Measurements from ENCODE around the gene SLC49A3. TPM values are rescaled to one million over a fixed set of nuclear protein-coding genes. Genes with fewer than 3 reads are reported as not detected.

The SLC49A3 gene
- total RNA-seq, 1 experiment from 2014 or later = not detected

- TF ChIP-seq EZH2phosphoT487 (IDR thresholded peaks at IDR 0.05; ENCODE audit: borderline replicate concordance, low read length) = no peak
- Histone ChIP-seq H3K27ac (ENCODE audit: low read length) (no peak overlapping the region), H3K4me2 (ENCODE audit: low read length) (no peak overlapping the region), H3K9me2 (replicated peaks; ENCODE audit: low read length) (no peaks in the 10 kb centered on the region), H3K4me1 (ENCODE audit: insufficient read depth, low read length) (no peaks in the 10 kb centered on the region), H3K27me3 (ENCODE audit: low read length) (no peaks in the 10 kb centered on the region), H3K9me3 (ENCODE audit: low read length) (no peaks in the 10 kb centered on the region), H3F3A (ENCODE audit: low read length, unreplicated experiment) (no peaks in the 10 kb centered on the region), H3K79me2 (ENCODE audit: low read length) (no peaks in the 10 kb centered on the region), H3K9ac (ENCODE audit: low read length) (no peak overlapping the region), H2AFZ (ENCODE audit: low read length) (no peak overlapping the region), H3K4me3 (ENCODE audit: low read length) (no peak overlapping the region), H3K36me3 (ENCODE audit: low read depth, low read length) (no peaks in the 10 kb centered on the region), H4K20me1 (ENCODE audit: low read length) (no peaks in the 10 kb centered on the region)
- POLR2A ChIA-PET (ENCODE audit: unreplicated experiment) = no interaction called here
- intact Hi-C loops (cut with micrococcal nuclease) = no loop called here
- ATAC-seq (no peak), DNase-seq (no peak)
- BruUV-seq (replicated peaks) = no TSS peak
- CTCF ChIA-PET = no interaction called here
Observed at GRCh38 chr4:657834-658667, 30.9 kb downstream of the SLC49A3 start.

GRCh38 chr4:657338-657833 lies 31.6 kb downstream of the SLC49A3 start:
- Histone ChIP-seq H3K4me1 (ENCODE audit: insufficient read depth, low read length) (no peaks in the 10 kb centered on the region), H3K9me3 (ENCODE audit: low read length) (no peaks in the 10 kb centered on the region), H3K4me2 (ENCODE audit: low read length) (no peak overlapping the region), H3F3A (ENCODE audit: low read length, unreplicated experiment) (no peaks in the 10 kb centered on the region), H3K36me3 (ENCODE audit: low read depth, low read length) (no peaks in the 10 kb centered on the region), H3K27ac (ENCODE audit: low read length) (no peak overlapping the region), H4K20me1 (ENCODE audit: low read length) (no peaks in the 10 kb centered on the region), H3K27me3 (ENCODE audit: low read length) (no peaks in the 10 kb centered on the region), H3K79me2 (ENCODE audit: low read length) (no peaks in the 10 kb centered on the region), H3K4me3 (ENCODE audit: low read length) (no peak overlapping the region), H3K9ac (ENCODE audit: low read length) (no peak overlapping the region), H3K9me2 (replicated peaks; ENCODE audit: low read length) (no peaks in the 10 kb centered on the region), H2AFZ (ENCODE audit: low read length) (no peak overlapping the region)
- TF ChIP-seq CTCF (conservative IDR thresholded peaks at IDR 0.05; ENCODE audit: low read depth, low read length) (no peak), EZH2phosphoT487 (IDR thresholded peaks at IDR 0.05; ENCODE audit: borderline replicate concordance, low read length) (no peak), EZH2 (IDR thresholded peaks at IDR 0.05; ENCODE audit: low read length, unreplicated experiment) (no peak)
- intact Hi-C loops (cut with micrococcal nuclease) = no loop called here
- ChIA-PET CTCF (no interaction called here), POLR2A (ENCODE audit: unreplicated experiment) (no interaction called here)
- ATAC-seq = no peak
- no TSS peak for BruUV-seq (replicated peaks)
- no peak for DNase-seq

GRCh38 chr4:656436-657337 lies 32.3 kb downstream of the SLC49A3 start:
- no TSS peak for BruUV-seq (replicated peaks)
- H2AFZ ChIP-seq (ENCODE audit: low read length) = no peak overlapping the region
- H3K36me3 ChIP-seq (ENCODE audit: low read depth, low read length) = no peaks in the 10 kb centered on the region
- no peak overlapping the region for H3K4me2 ChIP-seq (ENCODE audit: low read length)
- intact Hi-C loops (cut with micrococcal nuclease) = no loop called here
- H3K9me2 ChIP-seq (replicated peaks; ENCODE audit: low read length) = no peaks in the 10 kb centered on the region
- H3K9me3 ChIP-seq (ENCODE audit: low read length) = no peaks in the 10 kb centered on the region
- ChIA-PET POLR2A (ENCODE audit: unreplicated experiment) (no interaction called here), CTCF (no interaction called here)
- H3F3A ChIP-seq (ENCODE audit: low read length, unreplicated experiment) = no peaks in the 10 kb centered on the region
- no peak overlapping the region for H3K27ac ChIP-seq (ENCODE audit: low read length)
- H3K79me2 ChIP-seq (ENCODE audit: low read length) = no peaks in the 10 kb centered on the region
- H3K4me3 ChIP-seq (ENCODE audit: low read length) = no peak overlapping the region
- H3K4me1 ChIP-seq (ENCODE audit: insufficient read depth, low read length) = no peaks in the 10 kb centered on the region
- H3K9ac ChIP-seq (ENCODE audit: low read length) = no peak overlapping the region
- DNase-seq = no peak
- no peaks in the 10 kb centered on the region for H3K27me3 ChIP-seq (ENCODE audit: low read length)
- H4K20me1 ChIP-seq (ENCODE audit: low read length) = no peaks in the 10 kb centered on the region
- TF ChIP-seq EZH2 (IDR thresholded peaks at IDR 0.05; ENCODE audit: low read length, unreplicated experiment) (no peak), CTCF (conservative IDR thresholded peaks at IDR 0.05; ENCODE audit: low read depth, low read length) (no peak), EZH2phosphoT487 (IDR thresholded peaks at IDR 0.05; ENCODE audit: borderline replicate concordance, low read length) (no peak)
- no peak for ATAC-seq
